B cell (primary cell): ENCODE results near the gene IL18R1. TPM values are rescaled to one million over a fixed set of nuclear protein-coding genes. Genes with fewer than 3 reads are reported as not detected.

Source experiments
- ATAC-seq: fragments of 200-7000 bp; cut with Tn5 transposase; one replicate; pipeline ENCODE4 v1.10.0; 2021; ENCODE audit warnings: low read depth, mild to moderate bottlenecking, moderate number of reproducible peaks, moderate library complexity
- CTCF ChIA-PET: fragments of 350-600 bp; sonication (Branson Sonifier 250); formaldehyde crosslinking; loops from one replicate; lab custom pipeline; 2021; ENCODE audit warnings: antibody characterized with exemption, inconsistent platforms; lab: Charles Lee
- POLR2A ChIA-PET: fragments of 350-600 bp; sonication (Branson Sonifier 250); formaldehyde crosslinking; loops from one replicate; lab custom pipeline; 2021; ENCODE audit warnings: antibody characterized with exemption; lab: Charles Lee
- DNase-seq: peaks from one replicate; pipeline ENCODE4 v3.0.0; 2013
- H2AFZ ChIP-seq: 2 replicates; pipeline ENCODE4 v1.6.1; 2012; ENCODE audit warnings: mild to moderate bottlenecking, low read depth, low read length; ENCODE audit not compliant: insufficient read depth, poor library complexity, severe bottlenecking
- H3K27ac ChIP-seq, 2 donors: 1 replicate in 1 of 2; 2 replicates in 1 of 2; pipeline ENCODE4 v1.5.1; 2012 to 2013; ENCODE audit warnings: low read length in 2 of 2, mild to moderate bottlenecking in 2 of 2, moderate library complexity in 1 of 2
- H3K27me3 ChIP-seq, 4 experiments: fragments of 200-600 bp in 1 of 4; sonication (generic) in 1 of 4; replicated peaks in 1 of 4; 1 replicate in 2 of 4; 2 replicates in 2 of 4; pipeline versions ENCODE4 v1.6.1 to v1.7.0; 2013 to 2016; ENCODE audit warnings: low read length in 3 of 4, mild to moderate bottlenecking in 2 of 4, mixed read lengths in 1 of 4, moderate library complexity in 1 of 4; ENCODE audit not compliant: insufficient read depth in 4 of 4, control insufficient read depth in 3 of 4; ENCODE audit errors: control extremely low read depth in 1 of 4
- H3K36me3 ChIP-seq, 2 experiments: replicated peaks in 1 of 2; 1 replicate in 1 of 2; 2 replicates in 1 of 2; pipeline versions ENCODE4 v1.6.1 to v1.7.1; 2013; ENCODE audit warnings: low read length in 1 of 2; ENCODE audit not compliant: insufficient read depth in 2 of 2, control insufficient read depth in 1 of 2; ENCODE audit errors: control extremely low read depth in 1 of 2, extremely low read depth in 1 of 2
- H3K4me1 ChIP-seq, 2 donors: fragments of 200-600 bp in 1 of 2; sonication (generic) in 1 of 2; 1 replicate in 1 of 2; 2 replicates in 1 of 2; pipeline versions ENCODE4 v1.5.1 to v1.6.1; 2013 to 2017; ENCODE audit warnings: low read length in 2 of 2; ENCODE audit not compliant: control insufficient read depth in 2 of 2, insufficient read depth in 2 of 2
- H3K4me2 ChIP-seq: replicated peaks from 2 replicates; pipeline ENCODE3; 2012; ENCODE audit warnings: mild to moderate bottlenecking, low read depth, low read length; ENCODE audit not compliant: poor library complexity, severe bottlenecking
- H3K4me3 ChIP-seq, 5 experiments: fragments of 200-600 bp in 1 of 5; sonication (generic) in 1 of 5; 1 replicate in 3 of 5; 2 replicates in 2 of 5; pipeline versions ENCODE4 v1.5.1 to v1.7.0; 2011 to 2016; ENCODE audit warnings: low read length in 4 of 5, mild to moderate bottlenecking in 4 of 5, low read depth in 2 of 5, control low read depth in 1 of 5, moderate library complexity in 1 of 5; ENCODE audit not compliant: insufficient read depth in 1 of 5; ENCODE audit errors: control extremely low read depth in 1 of 5, extremely low read depth in 1 of 5
- H3K79me2 ChIP-seq: fragments of 200-600 bp; sonication (generic); one replicate; pipeline ENCODE4 v1.6.0; 2016; ENCODE audit warnings: low read length; ENCODE audit not compliant: control insufficient read depth, insufficient read depth
- H3K9ac ChIP-seq: fragments of 200-600 bp; sonication (generic); 2 replicates; pipeline ENCODE4 v1.6.1; 2017; ENCODE audit warnings: mild to moderate bottlenecking, low read length, moderate library complexity
- H3K9me3 ChIP-seq, 3 donors: one replicate each; pipeline versions ENCODE4 v1.6.1 to v1.7.1; 2013; ENCODE audit warnings: low read length in 2 of 3; ENCODE audit not compliant: control insufficient read depth in 2 of 3, insufficient read depth in 1 of 3; ENCODE audit errors: control extremely low read depth in 1 of 3
- H4K20me1 ChIP-seq: 2 replicates; pipeline ENCODE4 v1.6.0; 2012; ENCODE audit warnings: mild to moderate bottlenecking, low read length; ENCODE audit not compliant: insufficient read depth, control insufficient read depth, poor library complexity, severe bottlenecking
- H3K27ac Mint-ChIP-seq: one replicate; pipeline ENCODE4 v1.8.0; 2021; ENCODE audit warnings: mixed read lengths
- H3K27me3 Mint-ChIP-seq: one replicate; pipeline ENCODE4 v1.8.0; 2021; ENCODE audit warnings: mixed read lengths
- H3K4me1 Mint-ChIP-seq: one replicate; pipeline ENCODE4 v1.8.0; 2021; ENCODE audit warnings: mixed read lengths
- H3K4me3 Mint-ChIP-seq: one replicate; pipeline ENCODE4 v1.8.0; 2021; ENCODE audit warnings: mixed read lengths
- H3K9me3 Mint-ChIP-seq: one replicate; pipeline ENCODE4 v1.8.0; 2022; ENCODE audit warnings: mixed read lengths; ENCODE audit not compliant: insufficient read depth
- EZH2 ChIP-seq: IDR thresholded peaks from 2 replicates; pipeline ENCODE4 v1.6.1; 2012; ENCODE audit warnings: borderline replicate concordance, low read depth, mild to moderate bottlenecking, moderate library complexity, low read length; ENCODE audit not compliant: insufficient read depth, poor library complexity, severe bottlenecking
- WGBS: methylation state at CpG from one replicate; pipeline ENCODE4 v1.1.5; 2013; ENCODE audit warnings: missing lambda C conversion rate; ENCODE audit not compliant: insufficient coverage; 5-methylcytosine and 5-hydroxymethylcytosine counted together
- intact Hi-C: fragments of 100-400 bp; cut with micrococcal nuclease; formaldehyde crosslinking; loops from one replicate; pipeline ENCODE4 v1.10.0; 2022
- polyA plus RNA-seq: library from polyadenylated mRNA; depleted of rRNA; stranded (reverse); fragments of >200 nt; gene quantifications from 2 replicates; pipeline ENCODE4 v1.2.3, GENCODE V29; 2012
- total RNA-seq, 2 donors: library from RNA; stranded (reverse); fragments of 120-200 nt in 1 of 2; gene quantifications; 1 replicate in 1 of 2; 2 replicates in 1 of 2; pipeline versions ENCODE4 v1.2.3 to v1.2.4, GENCODE V29; 2013 to 2022
- TF ChIP-seq, protein P1 (sequence below): fragments of 200-600 bp; IDR thresholded peaks from one replicate; pipeline ENCODE4 v1.8.0; 2022; ENCODE audit warnings: antibody characterized with exemption, mild to moderate bottlenecking

IL18R1 gene
- total and polyA plus RNA-seq, 2 donors (not counting 1 experiment from before 2014, with no cell fraction given) = 1.1 TPM

GRCh38 chr2:102344397-102344796 is 11.2 kb upstream of the IL18R1 start:
- no peak for TF ChIP-seq EZH2
- TF ChIP-seq, protein P1, sequence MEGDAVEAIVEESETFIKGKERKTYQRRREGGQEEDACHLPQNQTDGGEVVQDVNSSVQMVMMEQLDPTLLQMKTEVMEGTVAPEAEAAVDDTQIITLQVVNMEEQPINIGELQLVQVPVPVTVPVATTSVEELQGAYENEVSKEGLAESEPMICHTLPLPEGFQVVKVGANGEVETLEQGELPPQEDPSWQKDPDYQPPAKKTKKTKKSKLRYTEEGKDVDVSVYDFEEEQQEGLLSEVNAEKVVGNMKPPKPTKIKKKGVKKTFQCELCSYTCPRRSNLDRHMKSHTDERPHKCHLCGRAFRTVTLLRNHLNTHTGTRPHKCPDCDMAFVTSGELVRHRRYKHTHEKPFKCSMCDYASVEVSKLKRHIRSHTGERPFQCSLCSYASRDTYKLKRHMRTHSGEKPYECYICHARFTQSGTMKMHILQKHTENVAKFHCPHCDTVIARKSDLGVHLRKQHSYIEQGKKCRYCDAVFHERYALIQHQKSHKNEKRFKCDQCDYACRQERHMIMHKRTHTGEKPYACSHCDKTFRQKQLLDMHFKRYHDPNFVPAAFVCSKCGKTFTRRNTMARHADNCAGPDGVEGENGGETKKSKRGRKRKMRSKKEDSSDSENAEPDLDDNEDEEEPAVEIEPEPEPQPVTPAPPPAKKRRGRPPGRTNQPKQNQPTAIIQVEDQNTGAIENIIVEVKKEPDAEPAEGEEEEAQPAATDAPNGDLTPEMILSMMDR = no peak
- WGBS = 94% methylated on average over 2 of the region's 3 CpGs
- H3K4me3 Mint-ChIP-seq = no peak overlapping the region
- H3K27me3 Mint-ChIP-seq = peaks cover 17% of the 10 kb centered on the region
- Histone ChIP-seq H4K20me1 (no peaks in the 10 kb centered on the region), H3K4me3 (no peak overlapping the region), H3K4me1 (no peaks in the 10 kb centered on the region), H3K79me2 (no peaks in the 10 kb centered on the region), H3K4me2 (no peak overlapping the region), H2AFZ (no peak overlapping the region), H3K9ac (no peak overlapping the region), H3K9me3 (peaks cover 0 to 2% (median 0%) of the 10 kb centered on the region in 3 donors), H3K27me3 (peaks cover 0 to 10% (median 0%) of the 10 kb centered on the region in 4 experiments), H3K36me3 (no peaks in the 10 kb centered on the region), H3K27ac (no peak overlapping the region)
- ATAC-seq (no peak), DNase-seq (no peak)
- ChIA-PET POLR2A (no interaction called here), CTCF (no interaction called here)
- no peaks in the 10 kb centered on the region for H3K9me3 Mint-ChIP-seq
- no peaks in the 10 kb centered on the region for H3K4me1 Mint-ChIP-seq
- no peak overlapping the region for H3K27ac Mint-ChIP-seq
- intact Hi-C loops = no loop called here

DNA sequence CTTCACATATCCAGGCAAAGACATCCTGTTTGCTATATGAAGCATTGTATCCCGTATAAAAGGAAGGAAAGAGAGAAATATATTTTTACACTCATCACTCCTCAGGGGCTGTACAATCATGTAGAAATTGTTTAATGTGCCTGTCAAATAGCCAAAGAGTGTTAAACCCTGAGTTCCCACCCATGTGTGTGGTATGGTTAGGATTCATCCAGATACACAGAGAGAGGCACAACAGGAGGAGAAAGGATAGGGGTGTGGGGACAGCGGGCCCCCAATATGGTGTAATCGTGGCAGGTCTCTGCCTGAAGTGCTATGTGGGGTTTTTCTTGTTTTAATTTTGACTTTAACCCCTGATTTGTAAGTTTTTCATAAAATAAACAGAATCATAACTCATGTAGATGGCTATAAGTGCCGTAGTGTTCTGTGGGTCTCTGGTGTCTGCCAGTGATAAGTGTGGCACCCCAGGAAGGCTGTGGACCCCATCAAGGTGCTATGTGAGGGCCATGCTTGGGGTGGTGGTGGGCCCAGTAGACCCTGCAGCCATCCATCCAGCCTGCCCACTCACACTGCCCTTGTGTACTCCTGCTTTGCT is 10.2 kb upstream of the IL18R1 start:
- Histone ChIP-seq H3K79me2 (no peaks in the 10 kb centered on the region), H3K27ac (no peak overlapping the region), H3K4me1 (no peaks in the 10 kb centered on the region), H3K9me3 (peaks cover 0 to 2% (median 0%) of the 10 kb centered on the region in 3 donors), H3K4me2 (no peak overlapping the region), H4K20me1 (no peaks in the 10 kb centered on the region), H3K27me3 (peaks cover 0 to 10% (median under 1%) of the 10 kb centered on the region in 4 experiments), H3K36me3 (no peaks in the 10 kb centered on the region), H2AFZ (no peak overlapping the region), H3K9ac (no peak overlapping the region), H3K4me3 (no peak overlapping the region)
- Mint-ChIP-seq H3K9me3 (no peaks in the 10 kb centered on the region), H3K4me3 (no peak overlapping the region), H3K27ac (no peak overlapping the region), H3K27me3 (peaks cover 17% of the 10 kb centered on the region), H3K4me1 (no peaks in the 10 kb centered on the region)
- TF ChIP-seq, protein P1 = no peak
- no peak for TF ChIP-seq EZH2
- no peak for DNase-seq
- intact Hi-C loops = no loop called here
- 83% methylated on average over 2 of the region's 4 CpGs for WGBS
- ChIA-PET CTCF (no interaction called here), POLR2A (no interaction called here)
- ATAC-seq = no peak
